Ovary (tissue), 3 donors: ENCODE measurements around the gene CORO1C.

Experiments
- CTCF ChIP-seq, 3 donors: fragments of 450-650 bp in 2 of 3; fragments of 200-600 bp in 1 of 3; IDR thresholded peaks; one replicate each; pipeline versions ENCODE4 v1.5.1 to v1.8.0; 2016 to 2022; ENCODE audit warnings: antibody characterized with exemption in 3 of 3, mild to moderate bottlenecking in 1 of 3
- EP300 ChIP-seq: sonication (generic); formaldehyde crosslinking; IDR thresholded peaks from one replicate; pipeline ENCODE4 v1.6.1; 2017; ENCODE audit warnings: antibody characterized with exemption
- POLR2A ChIP-seq: fragments of 450-650 bp; IDR thresholded peaks from one replicate; pipeline ENCODE4 v1.6.1; 2017; ENCODE audit warnings: antibody characterized with exemption, mild to moderate bottlenecking, moderate library complexity
- donor health status: DM: no; HTN: no; CAD: no.

- TF ChIP-seq CTCF (IDR thresholded peaks at IDR 0.05) (no peak), POLR2A (no peak), EP300 (no peak)
These were observed 34.4 kb downstream of the CORO1C start for GRCh38 chr12:108696996-108697290.
